ENCODE results near the gene SYNE1.

GRCh38 chr6:152508477-152508876 lies 128.7 kb downstream of the SYNE1 start:
- no peak for TF ChIP-seq CTCF (IDR thresholded peaks at IDR 0.05)
- TF ChIP-seq POLR2A (IDR thresholded peaks at IDR 0.05), result no peak

Measured in heart left ventricle (tissue), 13 donors.